HG02763 (cell line): ENCODE data around the gene MYBPC2.

Experiments
- ATAC-seq: cut with Tn5 transposase; IDR thresholded peaks from one replicate; pipeline ENCODE4 v1.9.1; 2021; ENCODE audit warnings: mild to moderate bottlenecking, moderate library complexity; ENCODE audit not compliant: unreplicated experiment

MYBPC2 gene

GRCh38 chr19:50513746-50514345 is 81.2 kb downstream of the MYBPC2 start, which contains the start of gene ASPDH:
Gene ASPDH, minus strand, starts transcription at chr19:50513913. Its CDS starts 90 bp downstream, at chr19:50513823.
- ATAC-seq: no peak

DNA sequence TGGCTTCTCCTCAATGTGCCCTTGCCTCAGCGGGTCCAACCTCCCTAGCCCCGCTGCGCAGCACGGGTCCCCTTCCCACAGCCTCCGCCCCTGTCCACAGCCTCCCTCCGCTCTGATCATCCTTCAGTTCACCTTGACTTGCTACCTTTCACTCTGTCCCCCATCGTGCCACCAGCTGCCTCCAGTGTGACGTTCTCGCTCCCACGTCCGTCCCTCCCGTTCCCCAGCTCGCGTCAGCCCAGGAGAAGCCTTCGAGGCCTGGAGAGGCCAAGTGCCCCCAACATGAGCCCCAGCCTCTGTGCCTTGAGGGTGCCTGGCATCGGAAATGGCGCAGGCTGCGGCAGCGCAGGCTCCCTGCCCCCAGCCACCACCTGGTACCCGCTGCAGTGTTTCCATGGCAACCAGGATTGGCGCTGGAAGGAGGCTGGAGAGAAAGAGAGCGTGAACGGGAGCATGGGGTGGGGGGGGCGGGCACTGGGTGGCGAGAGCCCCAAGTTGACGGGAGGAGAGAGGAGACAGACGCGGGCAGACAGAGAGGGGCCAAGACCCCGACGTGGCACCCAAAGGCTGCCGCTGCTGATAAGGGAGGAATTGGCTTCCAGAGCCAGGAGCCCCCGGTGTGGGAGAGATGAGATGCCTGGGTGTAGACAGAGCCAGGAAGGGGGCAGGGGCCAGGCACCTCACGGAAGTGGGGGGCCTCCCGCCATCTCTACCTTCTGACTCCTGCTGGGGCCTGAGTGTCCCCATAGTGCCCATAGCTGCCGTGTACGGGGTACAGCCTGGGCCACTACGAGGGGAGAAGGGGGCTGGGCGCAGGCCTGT is 81.9 kb downstream of the MYBPC2 start:
- ATAC-seq: no peak

- ATAC-seq: no peak
Observed at GRCh38 chr19:50515168-50515561, 82.5 kb downstream of the MYBPC2 start.
